ENCODE measurements around the gene MTCH1.

DNA sequence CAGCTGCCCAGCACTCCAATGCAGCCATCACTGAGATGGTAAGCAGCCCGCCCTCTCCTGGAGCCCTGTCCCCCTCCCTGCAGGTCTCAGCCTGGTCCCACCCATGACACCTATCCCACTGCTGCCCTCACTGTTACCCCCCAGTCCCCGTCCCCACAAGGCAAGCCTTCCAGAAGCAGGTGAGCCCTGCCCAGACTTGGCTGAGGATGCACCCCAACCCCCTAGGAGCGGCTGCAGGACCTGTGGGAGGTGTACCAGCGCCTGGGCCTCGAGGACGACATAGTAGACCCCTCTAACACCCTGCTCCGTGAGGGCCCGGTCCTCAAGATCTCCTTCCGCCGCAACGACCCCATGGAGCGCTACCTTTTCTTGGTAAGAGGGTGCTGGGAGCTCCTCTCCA, 28.7 kb upstream of the MTCH1 start:
- no peak for TF ChIP-seq POLR2A (IDR thresholded peaks at IDR 0.05)
- TF ChIP-seq, protein P1, sequence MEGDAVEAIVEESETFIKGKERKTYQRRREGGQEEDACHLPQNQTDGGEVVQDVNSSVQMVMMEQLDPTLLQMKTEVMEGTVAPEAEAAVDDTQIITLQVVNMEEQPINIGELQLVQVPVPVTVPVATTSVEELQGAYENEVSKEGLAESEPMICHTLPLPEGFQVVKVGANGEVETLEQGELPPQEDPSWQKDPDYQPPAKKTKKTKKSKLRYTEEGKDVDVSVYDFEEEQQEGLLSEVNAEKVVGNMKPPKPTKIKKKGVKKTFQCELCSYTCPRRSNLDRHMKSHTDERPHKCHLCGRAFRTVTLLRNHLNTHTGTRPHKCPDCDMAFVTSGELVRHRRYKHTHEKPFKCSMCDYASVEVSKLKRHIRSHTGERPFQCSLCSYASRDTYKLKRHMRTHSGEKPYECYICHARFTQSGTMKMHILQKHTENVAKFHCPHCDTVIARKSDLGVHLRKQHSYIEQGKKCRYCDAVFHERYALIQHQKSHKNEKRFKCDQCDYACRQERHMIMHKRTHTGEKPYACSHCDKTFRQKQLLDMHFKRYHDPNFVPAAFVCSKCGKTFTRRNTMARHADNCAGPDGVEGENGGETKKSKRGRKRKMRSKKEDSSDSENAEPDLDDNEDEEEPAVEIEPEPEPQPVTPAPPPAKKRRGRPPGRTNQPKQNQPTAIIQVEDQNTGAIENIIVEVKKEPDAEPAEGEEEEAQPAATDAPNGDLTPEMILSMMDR (IDR thresholded peaks at IDR 0.05): no peak

All from sigmoid colon (tissue), 3 donors.